Measurements from ENCODE around the gene DNAH2.

DNA sequence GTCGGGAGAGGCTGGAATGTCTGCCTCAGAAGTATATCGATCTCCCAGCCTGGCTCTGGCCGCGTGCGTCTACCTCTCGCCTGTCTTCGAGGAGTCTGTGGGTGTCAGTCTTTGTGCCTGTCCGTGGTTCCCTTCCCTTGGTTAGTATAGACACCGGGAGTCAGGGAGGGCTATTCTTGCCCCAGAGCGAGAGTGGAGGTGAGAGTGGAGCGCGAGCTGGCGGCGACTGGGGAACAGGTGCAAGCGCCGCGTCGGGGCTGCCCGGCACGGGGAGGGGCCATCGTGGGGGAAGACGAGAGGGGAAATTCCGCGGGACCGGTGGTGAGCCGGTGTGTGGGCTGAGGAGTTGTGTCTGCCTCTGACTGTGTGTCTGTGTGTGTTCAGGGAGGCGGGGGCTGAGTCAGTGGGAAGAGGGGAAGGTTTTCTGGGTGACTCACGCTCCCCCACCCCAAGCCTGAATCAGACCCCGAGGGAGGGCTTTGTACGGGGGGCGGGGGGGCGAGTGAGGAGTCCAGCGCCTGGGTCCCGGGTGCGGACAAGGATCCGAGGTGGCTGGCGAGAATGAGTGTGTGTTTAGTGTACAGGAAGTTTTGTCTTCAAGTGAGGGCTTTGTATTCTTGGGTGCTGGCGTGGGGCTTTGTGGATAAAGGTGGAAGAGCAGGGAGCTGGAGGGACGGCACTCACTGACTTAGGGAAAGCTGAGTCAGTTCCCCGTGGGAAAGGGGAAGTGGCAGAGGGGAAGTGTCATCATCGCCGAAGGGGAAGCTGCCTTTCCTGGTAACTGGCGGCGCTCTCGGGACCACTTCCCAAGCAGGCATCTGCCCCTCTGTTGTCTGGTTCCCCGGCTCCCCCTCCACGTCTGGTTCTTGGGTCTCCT lies 125.1 kb downstream of the DNAH2 start:
- TF ChIP-seq, protein P1, sequence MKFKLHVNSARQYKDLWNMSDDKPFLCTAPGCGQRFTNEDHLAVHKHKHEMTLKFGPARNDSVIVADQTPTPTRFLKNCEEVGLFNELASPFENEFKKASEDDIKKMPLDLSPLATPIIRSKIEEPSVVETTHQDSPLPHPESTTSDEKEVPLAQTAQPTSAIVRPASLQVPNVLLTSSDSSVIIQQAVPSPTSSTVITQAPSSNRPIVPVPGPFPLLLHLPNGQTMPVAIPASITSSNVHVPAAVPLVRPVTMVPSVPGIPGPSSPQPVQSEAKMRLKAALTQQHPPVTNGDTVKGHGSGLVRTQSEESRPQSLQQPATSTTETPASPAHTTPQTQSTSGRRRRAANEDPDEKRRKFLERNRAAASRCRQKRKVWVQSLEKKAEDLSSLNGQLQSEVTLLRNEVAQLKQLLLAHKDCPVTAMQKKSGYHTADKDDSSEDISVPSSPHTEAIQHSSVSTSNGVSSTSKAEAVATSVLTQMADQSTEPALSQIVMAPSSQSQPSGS (tag by site-specific recombination; IDR thresholded peaks at IDR 0.05; ENCODE audit: low read depth): no peak
- TF ChIP-seq, protein P2, sequence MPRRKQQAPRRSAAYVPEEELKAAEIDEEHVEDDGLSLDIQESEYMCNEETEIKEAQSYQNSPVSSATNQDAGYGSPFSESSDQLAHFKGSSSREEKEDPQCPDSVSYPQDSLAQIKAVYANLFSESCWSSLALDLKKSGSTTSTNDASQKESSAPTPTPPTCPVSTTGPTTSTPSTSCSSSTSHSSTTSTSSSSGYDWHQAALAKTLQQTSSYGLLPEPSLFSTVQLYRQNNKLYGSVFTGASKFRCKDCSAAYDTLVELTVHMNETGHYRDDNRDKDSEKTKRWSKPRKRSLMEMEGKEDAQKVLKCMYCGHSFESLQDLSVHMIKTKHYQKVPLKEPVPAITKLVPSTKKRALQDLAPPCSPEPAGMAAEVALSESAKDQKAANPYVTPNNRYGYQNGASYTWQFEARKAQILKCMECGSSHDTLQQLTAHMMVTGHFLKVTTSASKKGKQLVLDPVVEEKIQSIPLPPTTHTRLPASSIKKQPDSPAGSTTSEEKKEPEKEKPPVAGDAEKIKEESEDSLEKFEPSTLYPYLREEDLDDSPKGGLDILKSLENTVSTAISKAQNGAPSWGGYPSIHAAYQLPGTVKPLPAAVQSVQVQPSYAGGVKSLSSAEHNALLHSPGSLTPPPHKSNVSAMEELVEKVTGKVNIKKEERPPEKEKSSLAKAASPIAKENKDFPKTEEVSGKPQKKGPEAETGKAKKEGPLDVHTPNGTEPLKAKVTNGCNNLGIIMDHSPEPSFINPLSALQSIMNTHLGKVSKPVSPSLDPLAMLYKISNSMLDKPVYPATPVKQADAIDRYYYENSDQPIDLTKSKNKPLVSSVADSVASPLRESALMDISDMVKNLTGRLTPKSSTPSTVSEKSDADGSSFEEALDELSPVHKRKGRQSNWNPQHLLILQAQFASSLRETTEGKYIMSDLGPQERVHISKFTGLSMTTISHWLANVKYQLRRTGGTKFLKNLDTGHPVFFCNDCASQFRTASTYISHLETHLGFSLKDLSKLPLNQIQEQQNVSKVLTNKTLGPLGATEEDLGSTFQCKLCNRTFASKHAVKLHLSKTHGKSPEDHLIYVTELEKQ (tag by site-specific recombination; IDR thresholded peaks at IDR 0.05; ENCODE audit: borderline replicate concordance): no peak
- TF ChIP-seq, protein P3, sequence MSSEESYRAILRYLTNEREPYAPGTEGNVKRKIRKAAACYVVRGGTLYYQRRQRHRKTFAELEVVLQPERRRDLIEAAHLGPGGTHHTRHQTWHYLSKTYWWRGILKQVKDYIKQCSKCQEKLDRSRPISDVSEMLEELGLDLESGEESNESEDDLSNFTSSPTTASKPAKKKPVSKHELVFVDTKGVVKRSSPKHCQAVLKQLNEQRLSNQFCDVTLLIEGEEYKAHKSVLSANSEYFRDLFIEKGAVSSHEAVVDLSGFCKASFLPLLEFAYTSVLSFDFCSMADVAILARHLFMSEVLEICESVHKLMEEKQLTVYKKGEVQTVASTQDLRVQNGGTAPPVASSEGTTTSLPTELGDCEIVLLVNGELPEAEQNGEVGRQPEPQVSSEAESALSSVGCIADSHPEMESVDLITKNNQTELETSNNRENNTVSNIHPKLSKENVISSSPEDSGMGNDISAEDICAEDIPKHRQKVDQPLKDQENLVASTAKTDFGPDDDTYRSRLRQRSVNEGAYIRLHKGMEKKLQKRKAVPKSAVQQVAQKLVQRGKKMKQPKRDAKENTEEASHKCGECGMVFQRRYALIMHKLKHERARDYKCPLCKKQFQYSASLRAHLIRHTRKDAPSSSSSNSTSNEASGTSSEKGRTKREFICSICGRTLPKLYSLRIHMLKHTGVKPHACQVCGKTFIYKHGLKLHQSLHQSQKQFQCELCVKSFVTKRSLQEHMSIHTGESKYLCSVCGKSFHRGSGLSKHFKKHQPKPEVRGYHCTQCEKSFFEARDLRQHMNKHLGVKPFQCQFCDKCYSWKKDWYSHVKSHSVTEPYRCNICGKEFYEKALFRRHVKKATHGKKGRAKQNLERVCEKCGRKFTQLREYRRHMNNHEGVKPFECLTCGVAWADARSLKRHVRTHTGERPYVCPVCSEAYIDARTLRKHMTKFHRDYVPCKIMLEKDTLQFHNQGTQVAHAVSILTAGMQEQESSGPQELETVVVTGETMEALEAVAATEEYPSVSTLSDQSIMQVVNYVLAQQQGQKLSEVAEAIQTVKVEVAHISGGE (tag by site-specific recombination; conservative IDR thresholded peaks at IDR 0.05; ENCODE audit: low read depth): peak; percentile 97

Measured in HEK293 (cell line).